Measurements from ENCODE around the gene IL17C. TPM values are rescaled to one million over a fixed set of nuclear protein-coding genes. Genes with fewer than 3 reads are reported as not detected.
"Not testable (repeated sequence)": the region's sequence is repeated elsewhere in the genome, so short reads cannot be mapped to it uniquely, and the experiment has no call there.

Gene IL17C
- total RNA-seq, 1 donor from 2014 or later: not detected

DNA sequence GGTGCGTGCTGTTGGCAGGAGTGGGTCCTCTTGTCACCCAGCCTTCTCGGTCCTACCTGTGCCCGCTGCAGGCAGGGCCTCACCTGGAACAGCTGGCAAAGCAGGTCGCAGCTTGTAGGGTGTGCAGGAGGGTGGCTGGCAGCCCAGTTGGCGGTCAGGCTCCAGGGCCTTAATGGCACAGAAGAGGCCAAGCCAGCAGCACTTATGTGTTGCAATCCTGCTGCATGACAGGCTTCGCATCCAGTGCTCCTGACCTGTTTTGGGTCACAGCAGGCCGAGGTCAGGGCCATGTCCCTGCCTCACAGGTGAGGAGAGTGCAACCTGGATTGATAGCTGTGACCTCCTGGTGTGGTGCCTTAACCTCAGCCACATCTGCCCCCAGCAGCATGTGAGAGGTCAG, 36.3 kb upstream of the IL17C start:
- DNase-seq (peak; percentile 67), ATAC-seq (peak; percentile 31 to 59)
- TF ChIP-seq, protein P1, sequence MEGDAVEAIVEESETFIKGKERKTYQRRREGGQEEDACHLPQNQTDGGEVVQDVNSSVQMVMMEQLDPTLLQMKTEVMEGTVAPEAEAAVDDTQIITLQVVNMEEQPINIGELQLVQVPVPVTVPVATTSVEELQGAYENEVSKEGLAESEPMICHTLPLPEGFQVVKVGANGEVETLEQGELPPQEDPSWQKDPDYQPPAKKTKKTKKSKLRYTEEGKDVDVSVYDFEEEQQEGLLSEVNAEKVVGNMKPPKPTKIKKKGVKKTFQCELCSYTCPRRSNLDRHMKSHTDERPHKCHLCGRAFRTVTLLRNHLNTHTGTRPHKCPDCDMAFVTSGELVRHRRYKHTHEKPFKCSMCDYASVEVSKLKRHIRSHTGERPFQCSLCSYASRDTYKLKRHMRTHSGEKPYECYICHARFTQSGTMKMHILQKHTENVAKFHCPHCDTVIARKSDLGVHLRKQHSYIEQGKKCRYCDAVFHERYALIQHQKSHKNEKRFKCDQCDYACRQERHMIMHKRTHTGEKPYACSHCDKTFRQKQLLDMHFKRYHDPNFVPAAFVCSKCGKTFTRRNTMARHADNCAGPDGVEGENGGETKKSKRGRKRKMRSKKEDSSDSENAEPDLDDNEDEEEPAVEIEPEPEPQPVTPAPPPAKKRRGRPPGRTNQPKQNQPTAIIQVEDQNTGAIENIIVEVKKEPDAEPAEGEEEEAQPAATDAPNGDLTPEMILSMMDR (IDR thresholded peaks at IDR 0.05): no peak
- intact Hi-C loops (cut with DNase I): no loop called here
- Histone ChIP-seq H3K4me3 (no peak overlapping the region), H3K36me3 (peaks cover 82% of the 10 kb centered on the region), H3K9me3 (no peaks in the 10 kb centered on the region), H3K27ac (peak overlapping the region; percentile 36), H3K27me3 (ENCODE audit: low read depth) (no peaks in the 10 kb centered on the region), H3K4me1 (peaks cover 40% of the 10 kb centered on the region)

DNA sequence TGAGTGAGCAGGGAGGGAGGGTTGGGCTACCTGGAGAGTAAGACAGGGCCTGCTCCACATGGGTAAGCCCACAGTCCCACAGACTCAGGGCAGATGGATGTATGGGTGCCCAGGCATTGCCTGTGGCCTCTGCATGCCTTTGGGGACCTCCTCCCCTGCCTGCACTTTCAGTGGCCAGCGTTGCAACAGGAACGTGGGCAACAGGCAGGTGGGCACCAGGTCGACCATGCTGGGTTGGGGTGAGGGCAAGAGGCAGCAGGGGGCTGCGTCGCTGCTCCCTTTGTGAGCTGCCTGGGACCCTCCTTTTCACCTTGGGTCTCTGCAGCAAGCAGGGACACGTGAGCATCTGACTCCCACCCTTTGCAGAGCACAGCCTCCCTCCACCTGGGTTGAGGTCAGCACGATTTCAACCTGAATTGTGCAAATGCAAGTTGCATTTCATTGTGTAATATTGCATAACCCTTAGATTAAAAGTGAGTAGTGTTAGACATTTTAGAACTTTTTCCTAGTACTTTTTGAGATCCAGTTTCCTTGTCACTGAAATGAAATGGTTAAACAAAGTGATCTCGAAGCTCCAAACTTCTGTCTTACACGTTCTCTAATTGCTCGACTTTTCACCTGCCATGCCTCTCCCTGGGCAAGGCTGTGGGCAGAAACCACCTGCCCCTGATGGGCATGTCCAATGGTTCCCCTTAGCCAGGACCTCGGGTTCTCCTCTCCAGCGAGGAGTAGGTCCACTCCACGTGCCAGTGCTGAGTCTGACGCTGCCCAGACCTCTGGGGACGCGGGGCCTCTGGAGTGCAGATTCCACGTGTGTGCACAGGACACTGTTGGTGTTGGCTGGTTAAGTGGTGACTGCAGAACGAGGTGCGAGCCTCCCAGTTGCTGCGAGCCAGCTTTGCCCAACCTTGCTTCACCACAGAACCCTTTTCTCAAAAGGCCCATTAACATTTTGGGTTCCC, 32.9 kb upstream of the IL17C start:
- Histone ChIP-seq H3K4me1 (peaks cover 17% of the 10 kb centered on the region), H3K27me3 (ENCODE audit: low read depth) (no peaks in the 10 kb centered on the region), H3K9me3 (no peaks in the 10 kb centered on the region), H3K27ac (no peak overlapping the region), H3K36me3 (peaks cover 85% of the 10 kb centered on the region), H3K4me3 (no peak overlapping the region)
- ATAC-seq: no peak
- intact Hi-C loops (cut with DNase I): no loop called here
- no peak for DNase-seq
- TF ChIP-seq, protein P1 (IDR thresholded peaks at IDR 0.05): no peak

DNA sequence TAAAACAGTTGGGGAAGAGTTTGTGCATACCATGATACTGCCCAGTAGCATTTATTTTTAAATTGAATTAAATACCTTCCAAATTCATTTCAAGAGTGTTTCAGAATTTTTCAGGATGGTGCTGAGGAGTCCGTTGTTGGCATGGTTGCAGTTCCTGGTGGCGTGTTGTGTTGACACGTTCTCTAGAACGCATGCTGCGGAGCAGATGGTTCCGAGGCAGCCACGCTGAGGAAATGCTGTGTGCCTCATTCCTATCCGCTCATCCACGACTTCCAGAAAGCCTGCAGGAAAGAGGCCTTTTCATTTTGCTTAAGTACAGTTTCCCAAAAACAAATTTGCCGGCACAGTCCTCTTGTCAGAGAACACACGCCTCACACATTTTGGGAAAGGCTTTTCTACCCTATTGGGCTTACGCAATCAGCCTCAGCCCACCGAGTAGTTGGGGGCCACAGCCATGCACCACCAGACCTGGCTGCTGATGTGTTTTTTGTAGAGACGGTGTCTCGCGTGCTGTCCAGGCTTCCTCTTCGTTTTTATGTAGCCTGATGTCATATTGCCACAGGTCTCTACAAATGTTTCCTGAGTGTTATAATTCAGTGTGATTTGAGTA, 32.1 kb upstream of the IL17C start:
- Histone ChIP-seq H3K36me3 (peaks cover 85% of the 10 kb centered on the region), H3K27ac (no peak overlapping the region), H3K4me1 (peaks cover 10% of the 10 kb centered on the region), H3K4me3 (no peak overlapping the region), H3K9me3 (no peaks in the 10 kb centered on the region), H3K27me3 (ENCODE audit: low read depth) (no peaks in the 10 kb centered on the region)
- TF ChIP-seq, protein P1 (IDR thresholded peaks at IDR 0.05): no peak
- ATAC-seq (no peak), DNase-seq (no peak)
- intact Hi-C loops (cut with DNase I): no loop called here

DNA sequence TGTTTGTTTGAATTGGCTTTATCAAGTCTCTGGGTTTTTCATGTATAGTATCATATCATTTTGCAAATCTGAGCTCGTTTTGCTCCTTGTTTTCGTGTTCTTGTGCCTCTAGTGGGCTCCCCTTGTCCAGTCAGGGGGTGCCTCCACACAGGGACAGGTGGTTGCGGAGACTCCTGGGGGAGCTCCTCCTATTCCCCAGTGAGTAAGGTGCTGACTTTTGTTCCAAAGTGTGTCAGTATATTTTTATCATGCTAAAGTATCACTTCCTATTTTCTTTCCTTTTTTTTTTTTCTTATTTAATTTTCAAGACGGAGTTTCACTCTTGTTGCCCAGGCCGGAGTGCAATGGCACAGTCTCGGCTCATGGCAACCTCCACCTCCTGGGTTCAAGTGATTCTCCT, 30.3 kb upstream of the IL17C start:
- ATAC-seq (no peak), DNase-seq (no peak)
- Histone ChIP-seq H3K27me3 (ENCODE audit: low read depth) (no peaks in the 10 kb centered on the region), H3K4me3 (no peak overlapping the region), H3K27ac (no peak overlapping the region), H3K9me3 (no peaks in the 10 kb centered on the region), H3K4me1 (no peaks in the 10 kb centered on the region), H3K36me3 (peaks cover 85% of the 10 kb centered on the region)
- TF ChIP-seq, protein P1 (IDR thresholded peaks at IDR 0.05): no peak
- intact Hi-C loops (cut with DNase I): no loop called here

DNA sequence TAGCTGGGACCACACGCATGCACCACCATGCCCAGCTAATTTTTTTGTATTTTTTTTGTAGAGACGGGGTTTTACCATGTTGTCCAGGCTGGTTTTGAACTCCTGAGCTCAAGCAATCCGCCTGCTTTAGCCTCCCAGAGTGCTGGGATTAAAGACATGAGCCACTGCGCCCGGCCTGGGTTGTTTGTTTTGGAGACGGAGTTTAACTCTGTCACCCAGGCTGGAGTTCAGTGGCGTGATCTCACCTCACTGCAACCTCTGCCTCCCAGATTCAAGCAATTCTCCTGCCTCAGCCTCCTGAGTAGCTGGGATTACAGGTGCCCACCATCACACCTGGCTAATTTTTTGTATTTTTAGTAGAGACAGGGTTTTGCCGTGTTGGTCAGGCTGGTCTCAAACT, 28.9 kb upstream of the IL17C start:
- H3K27ac ChIP-seq; H3K4me3 ChIP-seq; H3K9me3 ChIP-seq; H3K4me1 ChIP-seq; H3K27me3 ChIP-seq (ENCODE audit: low read depth); ATAC-seq; intact Hi-C loops (cut with DNase I); DNase-seq: not testable (repeated sequence)
- peaks cover 90% of the 10 kb centered on the region for H3K36me3 ChIP-seq

DNA sequence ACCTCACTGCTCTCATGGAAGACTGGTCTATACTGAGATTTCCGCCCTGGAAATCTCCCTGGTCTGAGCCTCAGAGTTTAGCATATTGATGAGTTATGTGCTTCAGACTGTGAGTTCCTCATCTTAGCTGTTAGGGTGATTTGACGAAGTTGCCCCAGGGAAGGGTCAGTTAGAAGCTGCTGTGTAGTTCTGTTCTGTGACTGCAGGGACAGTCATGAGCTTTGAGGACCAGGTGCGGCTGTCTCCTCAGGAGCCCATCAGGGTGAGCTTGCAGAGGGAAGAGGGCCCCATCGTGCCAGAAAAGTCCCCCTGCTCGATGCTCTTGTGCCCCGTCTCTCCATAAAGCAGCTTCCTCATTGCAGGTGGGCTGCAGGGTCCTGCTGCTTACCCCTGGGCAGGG, 28.3 kb upstream of the IL17C start:
- Histone ChIP-seq H3K27ac (no peak overlapping the region), H3K36me3 (peaks cover 87% of the 10 kb centered on the region), H3K27me3 (ENCODE audit: low read depth) (no peaks in the 10 kb centered on the region), H3K4me1 (no peaks in the 10 kb centered on the region), H3K9me3 (no peaks in the 10 kb centered on the region), H3K4me3 (no peak overlapping the region)
- TF ChIP-seq, protein P1 (IDR thresholded peaks at IDR 0.05): no peak
- intact Hi-C loops (cut with DNase I): no loop called here
- ATAC-seq (no peak), DNase-seq (no peak)
